Calu3 (cell line): ENCODE results near the gene TRPM6. TPM values are rescaled to one million over a fixed set of nuclear protein-coding genes. Genes with fewer than 3 reads are reported as not detected.

Experiments
- BruUV-seq: library from RNA; stranded (reverse); fragments of 400-500 nt; replicated peaks from 2 replicates; lab custom pipeline; 2021; lab: Mats Ljungman, UMichigan
- CTCF ChIA-PET: fragments of 300-600 bp; sonication (Branson Sonifier 250); formaldehyde crosslinking; loops from one replicate; lab custom pipeline; 2022; ENCODE audit warnings: antibody characterized with exemption; lab: Charles Lee
- DNase-seq: peaks from one replicate; pipeline ENCODE4 v3.0.0; 2022
- H3K27ac Mint-ChIP-seq: one replicate; pipeline ENCODE4 v1.8.0; 2022; ENCODE audit warnings: mixed read lengths; ENCODE audit not compliant: unreplicated experiment
- H3K27me3 Mint-ChIP-seq: one replicate; pipeline ENCODE4 v1.8.0; 2022; ENCODE audit warnings: mixed read lengths; ENCODE audit not compliant: unreplicated experiment
- H3K36me3 Mint-ChIP-seq: one replicate; pipeline ENCODE4 v1.8.0; 2022; ENCODE audit warnings: mild to moderate bottlenecking, moderate library complexity, mixed read lengths; ENCODE audit not compliant: insufficient read depth, unreplicated experiment
- H3K4me1 Mint-ChIP-seq: one replicate; pipeline ENCODE4 v1.8.0; 2022; ENCODE audit warnings: mild to moderate bottlenecking, low read depth, mixed read lengths; ENCODE audit not compliant: unreplicated experiment
- H3K4me3 Mint-ChIP-seq: one replicate; pipeline ENCODE4 v1.8.0; 2022; ENCODE audit warnings: mild to moderate bottlenecking, low read depth, moderate library complexity, mixed read lengths; ENCODE audit not compliant: unreplicated experiment
- H3K9me3 Mint-ChIP-seq: one replicate; pipeline ENCODE4 v1.8.0; 2022; ENCODE audit warnings: low read depth, mixed read lengths; ENCODE audit not compliant: unreplicated experiment
- CTCF ChIP-seq: fragments of 200-600 bp; IDR thresholded peaks from one replicate; pipeline ENCODE4 v1.8.0; 2022; ENCODE audit warnings: antibody characterized with exemption; ENCODE audit not compliant: unreplicated experiment
- intact Hi-C: fragments of 100-400 bp; cut with micrococcal nuclease; formaldehyde crosslinking; loops from one replicate; pipeline ENCODE4 v1.10.0; 2022; ENCODE audit not compliant: unreplicated experiment
- total RNA-seq: library from RNA; stranded (reverse); gene quantifications from 2 replicates; pipeline ENCODE4 v1.2.3, GENCODE V29; 2022

TRPM6 gene
- total RNA-seq, 1 experiment from 2014 or later, result not detected

- CTCF ChIA-PET, result no interaction called here
- TF ChIP-seq CTCF, result no peak
- no peak overlapping the region for H3K4me3 Mint-ChIP-seq
- H3K27me3 Mint-ChIP-seq, result peaks cover 54% of the 10 kb centered on the region
- no TSS peak for BruUV-seq
- peak; percentile 17 for DNase-seq
- H3K36me3 Mint-ChIP-seq, result no peaks in the 10 kb centered on the region
- H3K4me1 Mint-ChIP-seq, result no peaks in the 10 kb centered on the region
- H3K27ac Mint-ChIP-seq, result no peak overlapping the region
- no peaks in the 10 kb centered on the region for H3K9me3 Mint-ChIP-seq
- intact Hi-C loops, result loop anchor here (2.0 kb wide), 2 partner anchors 78 to 164 kb away; no protein-coding TSS in a partner anchor
Measured at GRCh38 chr9:74742792-74743730, 144.7 kb downstream of the TRPM6 start.

- no peaks in the 10 kb centered on the region for H3K4me1 Mint-ChIP-seq
- no peak for TF ChIP-seq CTCF
Measured at GRCh38 chr9:74742191-74742790, 145.4 kb downstream of the TRPM6 start.

GRCh38 chr9:74736646-74737045 is 151.1 kb downstream of the TRPM6 start:
- no peak overlapping the region for H3K27ac Mint-ChIP-seq
- no peaks in the 10 kb centered on the region for H3K36me3 Mint-ChIP-seq
- no peak for TF ChIP-seq CTCF
- no peak for DNase-seq
- BruUV-seq, result no TSS peak
- intact Hi-C loops, result no loop called here
- no peak overlapping the region for H3K4me3 Mint-ChIP-seq
- H3K9me3 Mint-ChIP-seq, result no peaks in the 10 kb centered on the region
- CTCF ChIA-PET, result no interaction called here
- peaks cover 11% of the 10 kb centered on the region for H3K27me3 Mint-ChIP-seq
- H3K4me1 Mint-ChIP-seq, result no peaks in the 10 kb centered on the region

More at GRCh38 chr9:74742191-74742790, 145.4 kb downstream of the TRPM6 start:
- CTCF ChIA-PET, result no interaction called here
- Mint-ChIP-seq H3K27me3 (peaks cover 51% of the 10 kb centered on the region), H3K27ac (no peak overlapping the region), H3K4me3 (no peak overlapping the region), H3K9me3 (no peaks in the 10 kb centered on the region), H3K36me3 (no peaks in the 10 kb centered on the region)
- no peak for DNase-seq
- intact Hi-C loops, result loop anchor here (2.0 kb wide), 2 partner anchors 79 to 163 kb away; no protein-coding TSS in a partner anchor
- BruUV-seq, result no TSS peak

- H3K36me3 Mint-ChIP-seq, result no peaks in the 10 kb centered on the region
- CTCF ChIA-PET, result no interaction called here
Measured at GRCh38 chr9:74735761-74736160, 152.0 kb downstream of the TRPM6 start.

More at GRCh38 chr9:74735761-74736160, 152.0 kb downstream of the TRPM6 start:
- no peak for DNase-seq
- Mint-ChIP-seq H3K27me3 (peaks cover 11% of the 10 kb centered on the region), H3K4me1 (no peaks in the 10 kb centered on the region), H3K4me3 (no peak overlapping the region), H3K9me3 (no peaks in the 10 kb centered on the region), H3K27ac (no peak overlapping the region)
- no peak for TF ChIP-seq CTCF
- intact Hi-C loops, result no loop called here
- BruUV-seq, result no TSS peak
